GM23338 (cell line): ENCODE results near the gene PIK3C2B. TPM values are rescaled to one million over a fixed set of nuclear protein-coding genes. Genes with fewer than 3 reads are reported as not detected.

Experiments
- ATAC-seq: fragments of 200-7000 bp; cut with Tn5 transposase; 3 replicates; pipeline ENCODE4 v1.9.1; 2020
- DNase-seq: peaks from one replicate; pipeline ENCODE4 v3.0.0-alpha.2; 2015; ENCODE audit warnings: low spot score
- H2AFZ ChIP-seq: fragments of 200-600 bp; sonication (generic); 2 replicates; pipeline ENCODE4 v1.8.0; 2016; ENCODE audit warnings: antibody characterized with exemption, mild to moderate bottlenecking, moderate library complexity
- H3F3A ChIP-seq: fragments of 200-600 bp; sonication (generic); replicated peaks from 2 replicates; pipeline ENCODE4 v1.8.0; 2017; ENCODE audit warnings: antibody characterized with exemption, mixed run types, low read depth
- H3K27ac ChIP-seq: fragments of 200-600 bp; sonication (generic); 2 replicates; pipeline ENCODE4 v1.6.1; 2016; ENCODE audit warnings: low read depth
- H3K27me3 ChIP-seq: fragments of 200-600 bp; sonication (generic); 2 replicates; pipeline ENCODE4 v1.8.0; 2016; ENCODE audit warnings: mild to moderate bottlenecking, mixed run types, moderate library complexity; ENCODE audit not compliant: insufficient read depth
- H3K36me3 ChIP-seq: fragments of 200-600 bp; sonication (generic); 2 replicates; pipeline ENCODE4 v1.8.0; 2016; ENCODE audit warnings: mild to moderate bottlenecking; ENCODE audit not compliant: insufficient read depth
- H3K4me1 ChIP-seq: fragments of 200-600 bp; sonication (generic); 2 replicates; pipeline ENCODE4 v1.8.0; 2016; ENCODE audit warnings: mild to moderate bottlenecking, moderate library complexity; ENCODE audit not compliant: insufficient read depth
- H3K4me2 ChIP-seq: fragments of 200-600 bp; sonication (generic); 2 replicates; pipeline ENCODE4 v1.7.1; 2017; ENCODE audit warnings: mixed run types
- H3K4me3 ChIP-seq: fragments of 200-600 bp; sonication (generic); 2 replicates; pipeline ENCODE4 v1.6.1; 2016; ENCODE audit warnings: mixed run types
- H3K79me2 ChIP-seq: fragments of 200-600 bp; sonication (generic); replicated peaks from 2 replicates; pipeline ENCODE4 v1.8.0; 2017; ENCODE audit warnings: mild to moderate bottlenecking; ENCODE audit not compliant: insufficient read depth
- H3K9me2 ChIP-seq: fragments of 200-600 bp; sonication (generic); 2 replicates; pipeline ENCODE4 v1.8.0; 2017; ENCODE audit not compliant: insufficient read depth
- H4K20me1 ChIP-seq: fragments of 200-600 bp; sonication (generic); replicated peaks from 2 replicates; pipeline ENCODE4 v1.8.0; 2017; ENCODE audit warnings: mild to moderate bottlenecking; ENCODE audit not compliant: insufficient read depth
- H3K27ac Mint-ChIP-seq: 2 replicates; pipeline ENCODE4 v1.8.0; 2020; ENCODE audit warnings: inconsistent platforms, mild to moderate bottlenecking, moderate library complexity, mixed read lengths
- H3K27me3 Mint-ChIP-seq: 3 replicates; pipeline ENCODE4 v1.8.0; 2022; ENCODE audit warnings: low read depth, mild to moderate bottlenecking, moderate library complexity, mixed read lengths, inconsistent platforms; ENCODE audit not compliant: insufficient read depth, poor library complexity
- H3K36me3 Mint-ChIP-seq: 3 replicates; pipeline ENCODE4 v1.8.0; 2021; ENCODE audit warnings: low read depth, mild to moderate bottlenecking, inconsistent platforms, moderate library complexity, mixed read lengths
- H3K4me1 Mint-ChIP-seq: 3 replicates; pipeline ENCODE4 v1.8.0; 2020; ENCODE audit warnings: mild to moderate bottlenecking, inconsistent platforms, mixed read lengths
- H3K4me3 Mint-ChIP-seq: 3 replicates; pipeline ENCODE4 v1.8.0; 2021; ENCODE audit warnings: moderate library complexity, mild to moderate bottlenecking, inconsistent platforms, mixed read lengths
- H3K9me3 Mint-ChIP-seq: 3 replicates; pipeline ENCODE4 v1.8.0; 2020; ENCODE audit warnings: moderate library complexity, mild to moderate bottlenecking, inconsistent platforms, mixed read lengths
- NANOG ChIP-seq: IDR thresholded peaks from 2 replicates; pipeline ENCODE4 v1.6.1; 2016; ENCODE audit warnings: antibody characterized with exemption, borderline replicate concordance
- ZNF331 ChIP-seq: fragments of 250-450 bp; sonication (Bioruptor Pico); IDR thresholded peaks from 2 replicates; pipeline ENCODE4 v1.5.0; 2020; ENCODE audit warnings: low read depth, mild to moderate bottlenecking, moderate library complexity
- ZNF462 ChIP-seq: fragments of 250-450 bp; sonication (Bioruptor Pico); IDR thresholded peaks from 2 replicates; pipeline ENCODE4 v1.5.0; 2020; ENCODE audit warnings: mild to moderate bottlenecking, moderate library complexity
- polyA plus RNA-seq: library from polyadenylated mRNA; unstranded; fragments of >200 nt; fragmentation: Nextera tagmentation; extraction: Ambion mirVana; gene quantifications from 2 replicates; pipeline ENCODE4 v1.2.1, GENCODE V29; 2016
- total RNA-seq: library from RNA; depleted of rRNA; stranded (reverse); fragments of >200 nt; shearing (Covaris generic); gene quantifications from 2 replicates; pipeline ENCODE4 v1.2.3, GENCODE V29; 2014
- TF ChIP-seq, protein P1 (sequence below): IDR thresholded peaks from 2 replicates; pipeline ENCODE4 v1.6.1; 2016; ENCODE audit warnings: antibody characterized with exemption
- TF ChIP-seq, protein P2 (sequence below), 2 experiments: fragments of 200-600 bp in 1 of 2; sonication (generic) in 1 of 2; conservative IDR thresholded peaks; 2 replicates each; pipeline versions ENCODE4 v1.5.1 to v1.6.1; 2016 to 2017; ENCODE audit warnings: antibody characterized with exemption in 2 of 2, low read depth in 2 of 2, mild to moderate bottlenecking in 2 of 2, moderate library complexity in 1 of 2

The PIK3C2B gene
- total and polyA plus RNA-seq, 2 experiments from 2014 or later, result 4.8 to 19.0 TPM

DNA sequence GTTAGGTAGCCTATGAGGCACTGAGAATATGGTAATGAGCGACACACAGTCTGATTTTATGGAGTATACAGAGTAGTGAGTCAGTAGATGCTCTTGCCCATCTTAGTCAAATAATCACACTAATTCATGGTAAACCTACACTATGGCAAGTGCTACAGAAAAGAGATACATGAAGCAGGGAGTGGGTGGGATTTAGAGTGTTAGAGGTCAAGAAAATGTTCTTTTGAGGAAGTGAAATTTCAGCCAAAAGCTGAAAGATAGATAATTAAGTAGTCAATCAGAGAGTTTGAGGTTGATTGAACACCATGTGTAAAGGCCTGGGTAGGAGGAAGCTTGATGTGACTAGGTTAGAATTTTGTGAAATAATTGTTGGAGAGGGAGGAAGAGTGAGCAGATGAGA, 36.3 kb upstream of the PIK3C2B start (continued):
- TF ChIP-seq, protein P1, sequence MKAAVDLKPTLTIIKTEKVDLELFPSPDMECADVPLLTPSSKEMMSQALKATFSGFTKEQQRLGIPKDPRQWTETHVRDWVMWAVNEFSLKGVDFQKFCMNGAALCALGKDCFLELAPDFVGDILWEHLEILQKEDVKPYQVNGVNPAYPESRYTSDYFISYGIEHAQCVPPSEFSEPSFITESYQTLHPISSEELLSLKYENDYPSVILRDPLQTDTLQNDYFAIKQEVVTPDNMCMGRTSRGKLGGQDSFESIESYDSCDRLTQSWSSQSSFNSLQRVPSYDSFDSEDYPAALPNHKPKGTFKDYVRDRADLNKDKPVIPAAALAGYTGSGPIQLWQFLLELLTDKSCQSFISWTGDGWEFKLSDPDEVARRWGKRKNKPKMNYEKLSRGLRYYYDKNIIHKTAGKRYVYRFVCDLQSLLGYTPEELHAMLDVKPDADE, result no peak

GRCh38 chr1:204529371-204529895, 34.8 kb upstream of the PIK3C2B start:
- Histone ChIP-seq H3K79me2 (peaks cover 5% of the 10 kb centered on the region), H3F3A (no peaks in the 10 kb centered on the region; the same call in 1 of the 2 replicates), H4K20me1 (peaks cover 10% of the 10 kb centered on the region), H3K9me2 (no peaks in the 10 kb centered on the region), H3K27me3 (no peaks in the 10 kb centered on the region), H2AFZ (no peak overlapping the region), H3K4me2 (no peak overlapping the region), H3K36me3 (peaks cover 62% of the 10 kb centered on the region), H3K4me3 (no peak overlapping the region), H3K4me1 (no peaks in the 10 kb centered on the region), H3K27ac (no peak overlapping the region)
- Mint-ChIP-seq H3K9me3 (no peaks in the 10 kb centered on the region; the same call in 2 of the 3 replicates), H3K27me3 (no peaks in the 10 kb centered on the region), H3K36me3 (peaks cover 77% of the 10 kb centered on the region), H3K4me3 (no peak overlapping the region), H3K4me1 (no peaks in the 10 kb centered on the region; the same call in 2 of the 3 replicates), H3K27ac (no peak overlapping the region)
- TF ChIP-seq ZNF462 (CRISPR knock-in tag) (no peak), NANOG (no peak), ZNF331 (no peak)
- TF ChIP-seq, protein P2, sequence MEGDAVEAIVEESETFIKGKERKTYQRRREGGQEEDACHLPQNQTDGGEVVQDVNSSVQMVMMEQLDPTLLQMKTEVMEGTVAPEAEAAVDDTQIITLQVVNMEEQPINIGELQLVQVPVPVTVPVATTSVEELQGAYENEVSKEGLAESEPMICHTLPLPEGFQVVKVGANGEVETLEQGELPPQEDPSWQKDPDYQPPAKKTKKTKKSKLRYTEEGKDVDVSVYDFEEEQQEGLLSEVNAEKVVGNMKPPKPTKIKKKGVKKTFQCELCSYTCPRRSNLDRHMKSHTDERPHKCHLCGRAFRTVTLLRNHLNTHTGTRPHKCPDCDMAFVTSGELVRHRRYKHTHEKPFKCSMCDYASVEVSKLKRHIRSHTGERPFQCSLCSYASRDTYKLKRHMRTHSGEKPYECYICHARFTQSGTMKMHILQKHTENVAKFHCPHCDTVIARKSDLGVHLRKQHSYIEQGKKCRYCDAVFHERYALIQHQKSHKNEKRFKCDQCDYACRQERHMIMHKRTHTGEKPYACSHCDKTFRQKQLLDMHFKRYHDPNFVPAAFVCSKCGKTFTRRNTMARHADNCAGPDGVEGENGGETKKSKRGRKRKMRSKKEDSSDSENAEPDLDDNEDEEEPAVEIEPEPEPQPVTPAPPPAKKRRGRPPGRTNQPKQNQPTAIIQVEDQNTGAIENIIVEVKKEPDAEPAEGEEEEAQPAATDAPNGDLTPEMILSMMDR (conservative IDR thresholded peaks at IDR 0.05; ENCODE audit: low read depth in 2 of 2), result peak; percentile 13 to 37; a peak in 1 of 4 replicates
- DNase-seq (no peak), ATAC-seq (no peak)
